Endothelial cell of umbilical vein (primary cell): ENCODE data around the gene PGAM2. TPM values are rescaled to one million over a fixed set of nuclear protein-coding genes. Genes with fewer than 3 reads are reported as not detected.

Source experiments
- BruUV-seq: library from RNA; stranded (reverse); fragments of 400-500 nt; replicated peaks from 2 replicates; lab custom pipeline; 2021; lab: Mats Ljungman, UMichigan
- CTCF ChIA-PET: fragments of 300-600, 350-600 bp; sonication (Branson Sonifier 250); formaldehyde crosslinking; loops from one replicate; lab custom pipeline; 2021; ENCODE audit warnings: antibody characterized with exemption, inconsistent platforms; lab: Charles Lee
- POLR2A ChIA-PET: fragments of 300-600, 350-600 bp; sonication (Branson Sonifier 250); formaldehyde crosslinking; loops from one replicate; lab custom pipeline; 2021; ENCODE audit warnings: antibody characterized with exemption, inconsistent platforms; lab: Charles Lee
- DNase-seq: peaks from one replicate; pipeline ENCODE4 v3.0.0-alpha.2; 2011; ENCODE audit warnings: low read depth, low spot score
- FAIRE-seq: peaks from 2 replicates; lab custom pipeline; 2011; peaks lifted over from hg19 to GRCh38; lab: Jason Lieb, UNC
- H2AFZ ChIP-seq: 2 replicates; pipeline ENCODE4 v1.6.0; 2012; ENCODE audit warnings: low read depth, low read length, control low read depth, inconsistent platforms
- H3K27ac ChIP-seq: 2 replicates; pipeline ENCODE4 v1.5.1; 2011; ENCODE audit warnings: low read depth, mild to moderate bottlenecking, control low read depth, low read length, moderate library complexity; ENCODE audit not compliant: insufficient read depth
- H3K27me3 ChIP-seq, 2 experiments: 2 replicates each; pipeline versions ENCODE4 v1.6.0 to v1.6.1; 2011; ENCODE audit warnings: low read length in 2 of 2, mixed read lengths in 1 of 2; ENCODE audit not compliant: control insufficient read depth in 2 of 2, insufficient read depth in 2 of 2
- H3K36me3 ChIP-seq, 2 experiments: 2 replicates in 1 of 2; 3 replicates in 1 of 2; pipeline ENCODE4 v1.5.1; 2011; ENCODE audit warnings: low read length in 2 of 2, mild to moderate bottlenecking in 1 of 2, moderate library complexity in 1 of 2; ENCODE audit not compliant: control insufficient read depth in 2 of 2, insufficient read depth in 2 of 2; ENCODE audit errors: extremely low read depth in 1 of 2
- H3K4me1 ChIP-seq: 3 replicates; pipeline ENCODE4 v1.5.1; 2011; ENCODE audit warnings: mild to moderate bottlenecking, low read length; ENCODE audit not compliant: control insufficient read depth, insufficient read depth; ENCODE audit errors: extremely low read depth
- H3K4me2 ChIP-seq: 2 replicates; pipeline ENCODE4 v1.6.1; 2011; ENCODE audit warnings: low read length, control low read depth, mixed read lengths; ENCODE audit not compliant: insufficient read depth
- H3K4me3 ChIP-seq, 3 experiments: fragments of 200-600 bp in 1 of 3; sonication (generic), shearing (Covaris generic) in 1 of 3; replicated peaks in 1 of 3; 2 replicates each; pipeline ENCODE4 v1.5.1; 2011 to 2016; ENCODE audit warnings: control low read depth in 3 of 3, low read length in 3 of 3, mild to moderate bottlenecking in 2 of 3, inconsistent platforms in 1 of 3, low read depth in 1 of 3, moderate library complexity in 1 of 3; ENCODE audit not compliant: insufficient read depth in 1 of 3
- H3K79me2 ChIP-seq: 2 replicates; pipeline ENCODE4 v1.6.0; 2012; ENCODE audit warnings: low read length, inconsistent platforms; ENCODE audit not compliant: control insufficient read depth, insufficient read depth
- H3K9ac ChIP-seq: replicated peaks from 2 replicates; pipeline ENCODE3; 2011; ENCODE audit warnings: low read length, control low read depth; ENCODE audit not compliant: insufficient read depth; ENCODE audit errors: extremely low read depth
- H3K9me1 ChIP-seq: replicated peaks from 3 replicates; pipeline ENCODE4 v1.6.0; 2011; ENCODE audit warnings: mild to moderate bottlenecking, low read length; ENCODE audit not compliant: control insufficient read depth, insufficient read depth; ENCODE audit errors: extremely low read depth
- H3K9me3 ChIP-seq: replicated peaks from 2 replicates; pipeline ENCODE4 v1.5.1; 2012; ENCODE audit warnings: low read length, inconsistent platforms; ENCODE audit not compliant: control insufficient read depth, insufficient read depth
- H4K20me1 ChIP-seq: replicated peaks from 2 replicates; pipeline ENCODE3; 2011; ENCODE audit warnings: mild to moderate bottlenecking, low read length; ENCODE audit not compliant: control insufficient read depth, insufficient read depth; ENCODE audit errors: extremely low read depth
- CTCF ChIP-seq, 2 donors: IDR thresholded peaks; 1 replicate in 1 of 2; 2 replicates in 1 of 2; pipeline ENCODE4 v1.5.1; 2011; ENCODE audit warnings: low read length in 2 of 2, mild to moderate bottlenecking in 2 of 2, moderate library complexity in 2 of 2, control low read depth in 1 of 2, inconsistent platforms in 1 of 2, low read depth in 1 of 2; ENCODE audit not compliant: insufficient read depth in 1 of 2; ENCODE audit errors: extremely low read depth in 1 of 2
- EZH2 ChIP-seq: IDR thresholded peaks from 2 replicates; pipeline ENCODE4 v1.6.1; 2012; ENCODE audit warnings: borderline replicate concordance, low read depth, mild to moderate bottlenecking, moderate library complexity, low read length, inconsistent platforms; ENCODE audit not compliant: severe bottlenecking
- FOS ChIP-seq: IDR thresholded peaks from 2 replicates; pipeline ENCODE4 v1.6.1; 2011; ENCODE audit warnings: mild to moderate bottlenecking, low read length, moderate library complexity, borderline replicate concordance; ENCODE audit not compliant: insufficient read depth
- GATA2 ChIP-seq: IDR thresholded peaks from 2 replicates; pipeline ENCODE4 v1.7.0; 2011; ENCODE audit warnings: low read depth, mild to moderate bottlenecking, moderate library complexity, mixed read lengths, low read length; ENCODE audit not compliant: insufficient read length, insufficient read depth
- JUN ChIP-seq: IDR thresholded peaks from 2 replicates; pipeline ENCODE4 v1.6.1; 2011; ENCODE audit warnings: borderline replicate concordance, low read depth; ENCODE audit not compliant: insufficient read length, insufficient read depth
- MAX ChIP-seq: IDR thresholded peaks from 2 replicates; pipeline ENCODE4 v1.6.1; 2011; ENCODE audit not compliant: insufficient read depth, insufficient read length
- MYC ChIP-seq: IDR thresholded peaks from one replicate; pipeline ENCODE4 v1.6.1; 2011; ENCODE audit warnings: mild to moderate bottlenecking, low read depth, low read length
- POLR2A ChIP-seq: IDR thresholded peaks from 2 replicates; pipeline ENCODE4 v1.6.1; 2012; ENCODE audit warnings: low read depth, mild to moderate bottlenecking, control low read depth, low read length
- POLR2AphosphoS5 ChIP-seq: IDR thresholded peaks from 2 replicates; pipeline ENCODE4 v1.6.1; 2012; ENCODE audit warnings: low read depth, mild to moderate bottlenecking, control low read depth, low read length, moderate library complexity; ENCODE audit not compliant: insufficient read depth
- dilution Hi-C: fragments of 300-500 bp; cut with MboI; formaldehyde crosslinking; loops from one replicate; pipeline ENCODE4 v1.15.0; 2019; ENCODE audit warnings: low sequenced_read_pairs; ENCODE audit not compliant: extremely low pct_ligation_motif_present
- intact Hi-C: fragments of 100-400 bp; cut with micrococcal nuclease; formaldehyde crosslinking; loops from one replicate; pipeline ENCODE4 v1.10.0; 2022
- polyA plus RNA-seq, 4 experiments: library from polyadenylated mRNA; depleted of rRNA in 3 of 4; stranded (reverse) in 3 of 4; unstranded in 1 of 4; fragments of >200 nt; gene quantifications; 2 replicates each; pipeline versions ENCODE4 v1.2.1 to v1.2.3, GENCODE V29; 2011 to 2012; ENCODE audit warnings: missing spikeins in 1 of 4
- total RNA-seq: library from RNA; stranded (reverse); gene quantifications from 2 replicates; pipeline ENCODE4 v1.2.3, GENCODE V29; 2021

The PGAM2 gene
- total and polyA plus RNA-seq, 2 donors (not counting 3 experiments of a cell fraction or from before 2014, with no cell fraction given) = 0.19 TPM; not detected in 1

- Histone ChIP-seq H3K9me1 (no peaks in the 10 kb centered on the region), H3K79me2 (peaks cover 2% of the 10 kb centered on the region)
- dilution Hi-C loops = no loop called here
These were observed 8.7 kb downstream of the PGAM2 start for GRCh38 chr7:44056681-44057080.

More at GRCh38 chr7:44056681-44057080, 8.7 kb downstream of the PGAM2 start:
- FAIRE-seq (no peak), DNase-seq (no peak)
- CTCF ChIA-PET = interaction anchor here (1.5 kb wide), 1 partner anchor 16 kb away, joined by 4 read pairs; no protein-coding TSS in a partner anchor
- Histone ChIP-seq H4K20me1 (no peaks in the 10 kb centered on the region), H3K9ac (no peak overlapping the region), H3K4me1 (no peaks in the 10 kb centered on the region), H3K36me3 (peaks cover 9 to 57% of the 10 kb centered on the region in 2 experiments), H3K27ac (no peak overlapping the region), H3K4me3 (no peak overlapping the region), H3K9me3 (no peaks in the 10 kb centered on the region), H2AFZ (no peak overlapping the region), H3K27me3 (no peaks in the 10 kb centered on the region), H3K4me2 (no peak overlapping the region)
- TF ChIP-seq MAX = no peak
- TF ChIP-seq MYC = no peak
- no peak for TF ChIP-seq CTCF (IDR thresholded peaks at IDR 0.05; ENCODE audit: extremely low read depth in 1 of 2, insufficient read depth in 1 of 2, low read depth in 1 of 2, low read length in 2 of 2)
- no peak for TF ChIP-seq POLR2AphosphoS5
- no peak for TF ChIP-seq EZH2
- no peak for TF ChIP-seq GATA2
- no peak for TF ChIP-seq POLR2A
- no peak for TF ChIP-seq FOS
- TF ChIP-seq JUN = no peak
- BruUV-seq = no TSS peak
- POLR2A ChIA-PET = no interaction called here
- intact Hi-C loops = no loop called here
